Transverse colon (tissue), 4 donors: ENCODE data around the gene ECT2L. TPM values are rescaled to one million over a fixed set of nuclear protein-coding genes. Genes with fewer than 3 reads are reported as not detected.

Experiments used
- DNase-seq: peaks from one replicate; pipeline ENCODE4 v3.0.0-alpha.2; 2019
- H3K27ac ChIP-seq, 4 donors: fragments of 200-600 bp; sonication (generic); 2 replicates each; pipeline ENCODE4 v1.5.1; 2016 to 2018; ENCODE audit warnings: inconsistent platforms in 4 of 4
- H3K27me3 ChIP-seq: fragments of 200-600 bp; sonication (generic); 2 replicates; pipeline ENCODE4 v1.5.1; 2017; ENCODE audit warnings: inconsistent platforms
- H3K36me3 ChIP-seq, 4 donors: fragments of 200-600 bp; sonication (generic); 2 replicates each; pipeline ENCODE4 v1.5.1; 2017 to 2019; ENCODE audit warnings: inconsistent platforms in 4 of 4
- H3K4me1 ChIP-seq, 4 donors: fragments of 200-600 bp; sonication (generic); 2 replicates each; pipeline ENCODE4 v1.5.1; 2017 to 2020; ENCODE audit warnings: inconsistent platforms in 4 of 4
- H3K4me3 ChIP-seq, 4 donors: fragments of 200-600 bp; sonication (generic); 1 replicate in 1 of 4; 2 replicates in 3 of 4; pipeline versions ENCODE4 v1.5.1 to v1.6.1; 2017 to 2019; ENCODE audit warnings: inconsistent platforms in 4 of 4
- H3K9me3 ChIP-seq, 2 donors: fragments of 200-600 bp; sonication (generic); 2 replicates each; pipeline ENCODE4 v1.5.1; 2017 to 2019; ENCODE audit warnings: inconsistent platforms in 2 of 2
- EP300 ChIP-seq: sonication (generic); formaldehyde crosslinking; IDR thresholded peaks from one replicate; pipeline ENCODE4 v1.6.1; 2017; ENCODE audit warnings: antibody characterized with exemption, low read depth
- POLR2A ChIP-seq: fragments of 450-650 bp; IDR thresholded peaks from one replicate; pipeline ENCODE4 v1.6.1; 2016; ENCODE audit warnings: antibody characterized with exemption, mild to moderate bottlenecking, moderate library complexity
- POLR2AphosphoS5 ChIP-seq, 3 donors: sonication (generic); formaldehyde crosslinking; IDR thresholded peaks; one replicate each; pipeline ENCODE4 v1.6.1; 2016; ENCODE audit warnings: antibody characterized with exemption in 3 of 3
- WGBS, 2 donors: methylation state at CpG; one replicate each; pipeline ENCODE4 v1.1.5; 2018; ENCODE audit warnings: low coverage in 1 of 2; 5-methylcytosine and 5-hydroxymethylcytosine counted together
- in situ Hi-C, 4 donors: fragments of 200-750 bp; cut with MboI; loops; one replicate each; pipeline versions ENCODE4 v1.15.0 to v1.15.1; 2017; ENCODE audit warnings: low sequenced_read_pairs in 3 of 4, low pct_ligation_motif_present in 1 of 4, low pct_unique_long_range_greater_than_20kb in 1 of 4
- intact Hi-C: fragments of 100-400 bp; cut with DNase I; formaldehyde crosslinking; loops from one replicate; pipeline ENCODE4 v1.15.1; 2023; ENCODE audit warnings: low total_unique reads
- total RNA-seq, 4 donors: library from RNA; depleted of rRNA; stranded (reverse); fragments of >200 nt; gene quantifications; one replicate each; pipeline ENCODE4 v1.1.0, GENCODE V29; 2016
- TF ChIP-seq, protein P1 (sequence below), 5 experiments: fragments of 200-600 bp in 3 of 5; fragments of 450-650 bp in 2 of 5; sonication (generic) in 3 of 5; IDR thresholded peaks; 1 replicate in 2 of 5; 2 replicates in 3 of 5; pipeline ENCODE4 v1.5.1; 2016 to 2017; ENCODE audit warnings: antibody characterized with exemption in 5 of 5, inconsistent platforms in 3 of 5, mild to moderate bottlenecking in 2 of 5, moderate library complexity in 1 of 5

Gene ECT2L
- total RNA-seq, 4 donors from 2014 or later: 0.16 TPM; not detected in 3

DNA sequence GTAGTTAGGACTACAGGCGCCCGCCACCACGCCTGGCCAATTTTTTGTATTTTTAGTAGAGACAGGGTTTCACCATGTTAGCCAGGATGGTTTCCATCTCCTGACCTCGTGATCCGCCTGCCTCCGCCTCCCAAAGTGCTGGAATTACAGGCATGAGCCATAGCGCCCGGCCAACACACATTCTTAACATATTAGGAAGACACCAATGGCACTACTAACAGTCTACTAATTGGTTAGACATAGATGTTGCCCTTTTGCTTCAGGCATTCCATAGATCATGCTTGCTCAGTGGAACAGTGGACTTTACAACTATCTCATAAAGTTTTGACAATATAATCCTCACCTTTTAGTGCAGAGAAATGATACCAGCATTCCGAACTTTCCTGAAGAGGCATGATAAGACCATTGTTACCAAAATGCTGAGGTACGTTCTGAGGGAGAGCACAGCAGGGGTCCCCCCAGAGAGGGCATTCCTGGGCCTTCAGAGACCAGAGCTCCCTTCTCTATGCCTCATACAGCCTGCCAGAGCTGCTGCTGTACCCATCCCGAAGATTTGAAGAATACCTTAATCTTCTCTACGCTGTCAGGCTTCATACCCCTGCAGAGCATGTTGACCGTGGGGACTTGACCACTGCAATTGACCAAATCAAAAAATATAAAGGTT is 89.4 kb downstream of the ECT2L start:
- intact Hi-C loops (no loop called here), in situ Hi-C loops (no loop called here)
- no peak for DNase-seq
- 83 to 89% methylated on average over 4 to 13 of the region's 13 CpGs for WGBS, 2 donors
- Histone ChIP-seq H3K4me1 (no peaks in the 10 kb centered on the region), H3K36me3 (no peaks in the 10 kb centered on the region), H3K27ac (no peak overlapping the region), H3K4me3 (no peak overlapping the region), H3K27me3 (no peaks in the 10 kb centered on the region), H3K9me3 (no peaks in the 10 kb centered on the region)
- TF ChIP-seq POLR2A: no peak
- TF ChIP-seq, protein P1, sequence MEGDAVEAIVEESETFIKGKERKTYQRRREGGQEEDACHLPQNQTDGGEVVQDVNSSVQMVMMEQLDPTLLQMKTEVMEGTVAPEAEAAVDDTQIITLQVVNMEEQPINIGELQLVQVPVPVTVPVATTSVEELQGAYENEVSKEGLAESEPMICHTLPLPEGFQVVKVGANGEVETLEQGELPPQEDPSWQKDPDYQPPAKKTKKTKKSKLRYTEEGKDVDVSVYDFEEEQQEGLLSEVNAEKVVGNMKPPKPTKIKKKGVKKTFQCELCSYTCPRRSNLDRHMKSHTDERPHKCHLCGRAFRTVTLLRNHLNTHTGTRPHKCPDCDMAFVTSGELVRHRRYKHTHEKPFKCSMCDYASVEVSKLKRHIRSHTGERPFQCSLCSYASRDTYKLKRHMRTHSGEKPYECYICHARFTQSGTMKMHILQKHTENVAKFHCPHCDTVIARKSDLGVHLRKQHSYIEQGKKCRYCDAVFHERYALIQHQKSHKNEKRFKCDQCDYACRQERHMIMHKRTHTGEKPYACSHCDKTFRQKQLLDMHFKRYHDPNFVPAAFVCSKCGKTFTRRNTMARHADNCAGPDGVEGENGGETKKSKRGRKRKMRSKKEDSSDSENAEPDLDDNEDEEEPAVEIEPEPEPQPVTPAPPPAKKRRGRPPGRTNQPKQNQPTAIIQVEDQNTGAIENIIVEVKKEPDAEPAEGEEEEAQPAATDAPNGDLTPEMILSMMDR (IDR thresholded peaks at IDR 0.05): no peak
- no peak for TF ChIP-seq EP300
- TF ChIP-seq POLR2AphosphoS5 (IDR thresholded peaks at IDR 0.05): no peak

DNA sequence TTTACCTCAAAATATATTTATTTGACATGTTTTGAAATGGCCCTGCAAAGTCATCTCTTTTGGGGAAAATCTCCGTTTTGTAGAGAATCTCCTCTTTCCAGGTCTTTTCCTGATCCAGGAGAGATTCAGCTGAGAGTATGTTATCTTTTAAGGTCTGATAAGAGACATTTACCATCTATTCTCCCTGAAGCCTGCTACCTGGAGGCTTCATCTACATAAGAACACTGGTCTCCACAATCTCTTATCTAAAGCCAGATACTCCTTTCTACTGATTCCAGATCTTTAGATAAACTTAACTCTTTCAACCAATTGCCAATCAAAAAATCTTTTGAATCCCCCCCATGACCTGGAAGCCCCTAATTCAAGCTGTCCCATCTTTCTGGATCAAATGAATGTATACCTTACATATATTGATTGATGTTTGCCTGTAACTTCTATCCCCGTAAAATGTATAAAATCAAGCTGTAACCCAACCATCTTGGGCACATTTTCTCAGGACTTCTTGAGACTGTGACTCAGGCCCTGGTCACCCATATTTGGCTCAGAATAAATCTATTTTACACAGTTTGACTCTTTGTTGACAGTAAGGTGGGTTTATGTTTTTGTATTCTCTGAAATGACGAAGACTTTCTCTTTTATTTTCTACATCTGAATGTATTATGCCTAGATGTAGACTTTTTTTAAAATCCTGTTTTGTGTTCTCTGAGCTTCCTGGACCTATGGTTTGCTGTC is 95.5 kb downstream of the ECT2L start:
- DNase-seq: no peak
- in situ Hi-C loops (no loop called here), intact Hi-C loops (no loop called here)
- 87 to 89% methylated on average over 3 of the region's 3 CpGs for WGBS, 2 donors
- Histone ChIP-seq H3K9me3 (no peaks in the 10 kb centered on the region), H3K4me1 (no peaks in the 10 kb centered on the region), H3K36me3 (no peaks in the 10 kb centered on the region), H3K27me3 (no peaks in the 10 kb centered on the region), H3K4me3 (no peak overlapping the region), H3K27ac (no peak overlapping the region)
- no peak for TF ChIP-seq EP300
- TF ChIP-seq POLR2A: no peak
- TF ChIP-seq POLR2AphosphoS5 (IDR thresholded peaks at IDR 0.05): no peak
- TF ChIP-seq, protein P1 (IDR thresholded peaks at IDR 0.05): no peak

DNA sequence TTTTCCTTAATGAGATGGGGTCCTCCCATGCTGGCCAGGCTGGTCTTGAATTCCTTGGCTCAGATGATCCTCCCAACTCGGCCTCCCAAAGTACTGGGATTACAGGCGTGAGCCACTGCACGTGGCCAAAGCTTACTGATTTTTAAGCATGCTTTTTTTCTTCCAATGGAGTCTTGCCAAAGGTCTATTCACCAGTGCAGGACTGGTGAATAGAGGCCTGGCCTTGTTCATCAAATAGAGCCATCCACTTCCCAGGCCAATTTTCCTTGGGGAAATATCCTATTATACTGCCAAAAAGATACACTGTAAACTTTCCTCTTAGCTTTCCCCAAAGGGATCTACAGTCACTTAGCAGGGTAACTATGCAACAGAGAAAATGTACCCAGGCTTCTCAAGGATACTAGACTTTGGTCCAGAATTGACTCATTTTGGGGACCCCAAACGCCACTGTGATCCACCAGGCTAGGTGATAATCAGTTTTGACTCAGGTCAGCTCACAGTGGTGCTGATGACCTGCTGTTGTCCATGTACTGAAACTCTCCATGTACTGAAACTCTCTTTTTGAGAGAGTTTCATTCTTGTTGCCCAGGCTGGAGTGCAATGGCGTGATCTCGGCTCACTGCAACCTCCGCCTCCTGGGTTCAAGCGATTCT is 100.3 kb downstream of the ECT2L start:
- Histone ChIP-seq H3K4me3 (no peak overlapping the region), H3K27me3 (no peaks in the 10 kb centered on the region), H3K4me1 (no peaks in the 10 kb centered on the region), H3K9me3 (no peaks in the 10 kb centered on the region), H3K27ac (no peak overlapping the region), H3K36me3 (no peaks in the 10 kb centered on the region)
- in situ Hi-C loops: no loop called here
- WGBS, 2 donors: 91 to 93% methylated on average over 3 to 8 of the region's 8 CpGs
- TF ChIP-seq, protein P1 (IDR thresholded peaks at IDR 0.05): no peak
- TF ChIP-seq POLR2AphosphoS5 (IDR thresholded peaks at IDR 0.05): no peak
- TF ChIP-seq POLR2A: no peak
- no peak for TF ChIP-seq EP300
- DNase-seq: no peak
- intact Hi-C loops: no loop called here

DNA sequence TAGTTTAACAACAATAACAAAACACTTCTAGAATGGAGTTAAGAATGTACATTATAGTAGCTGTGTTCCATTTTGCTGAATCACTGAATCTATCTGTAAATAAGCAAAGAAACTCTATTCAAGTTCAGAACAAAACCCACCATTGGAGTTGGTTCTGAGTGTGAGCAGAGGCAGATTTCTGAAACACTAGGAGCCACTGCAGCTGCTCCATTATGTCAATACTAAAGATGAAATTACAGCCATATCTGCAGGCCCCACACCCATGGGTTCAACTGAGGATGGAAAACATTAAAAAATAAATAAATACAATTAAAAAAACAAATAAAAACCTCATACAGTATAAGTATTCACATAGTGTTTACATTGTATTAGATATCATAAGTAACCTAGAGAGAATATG is 101.1 kb downstream of the ECT2L start:
- in situ Hi-C loops (no loop called here), intact Hi-C loops (no loop called here)
- Histone ChIP-seq H3K4me1 (no peaks in the 10 kb centered on the region), H3K9me3 (no peaks in the 10 kb centered on the region), H3K4me3 (no peak overlapping the region), H3K27ac (no peak overlapping the region), H3K36me3 (no peaks in the 10 kb centered on the region), H3K27me3 (no peaks in the 10 kb centered on the region)
- DNase-seq: no peak
- TF ChIP-seq POLR2A (no peak), EP300 (no peak), POLR2AphosphoS5 (IDR thresholded peaks at IDR 0.05) (no peak)
- TF ChIP-seq, protein P1 (IDR thresholded peaks at IDR 0.05): no peak
